GM11168 (cell line): ENCODE results near the gene DNM1.

Experiments used
- in situ Hi-C: fragments of 300-500 bp; cut with MboI; formaldehyde crosslinking; loops from one replicate; pipeline ENCODE4 v1.12.0; 2022; ENCODE audit warnings: low sequenced_read_pairs; ENCODE audit not compliant: unreplicated experiment

DNM1 gene

GRCh38 chr9:128203024-128203706, at the start of gene DNM1:
DNM1 (plus strand) TSS chr9:128203379; CDS start chr9:128203471, 92 bp downstream.
- in situ Hi-C loops: no loop called here

- in situ Hi-C loops: no loop called here
Observed at GRCh38 chr9:128153947-128154695, 49.1 kb upstream of the DNM1 start.

GRCh38 chr9:128155736-128156500, 47.3 kb upstream of the DNM1 start:
- in situ Hi-C loops: no loop called here

GRCh38 chr9:128159522-128159783, 43.7 kb upstream of the DNM1 start:
- in situ Hi-C loops: no loop called here

- in situ Hi-C loops: no loop called here
Observed at GRCh38 chr9:128159784-128160602, 43.2 kb upstream of the DNM1 start, which contains the start of gene BBLN. BBLN (plus strand) TSS chr9:128160265; CDS start chr9:128160408, 143 bp downstream.

GRCh38 chr9:128160603-128160987, 42.6 kb upstream of the DNM1 start:
- in situ Hi-C loops: no loop called here

GRCh38 chr9:128161215-128161902, 41.8 kb upstream of the DNM1 start:
- in situ Hi-C loops: no loop called here

- in situ Hi-C loops: no loop called here
Observed at GRCh38 chr9:128162215-128163026, 40.8 kb upstream of the DNM1 start.

GRCh38 chr9:128163027-128163515, 40.1 kb upstream of the DNM1 start:
- in situ Hi-C loops: no loop called here

- in situ Hi-C loops: no loop called here
Observed at GRCh38 chr9:128163523-128164306, 39.5 kb upstream of the DNM1 start.

GRCh38 chr9:128164307-128164885, 38.8 kb upstream of the DNM1 start:
- in situ Hi-C loops: no loop called here

GRCh38 chr9:128166169-128166568, 37.0 kb upstream of the DNM1 start:
- in situ Hi-C loops: no loop called here

- in situ Hi-C loops: no loop called here
Observed at GRCh38 chr9:128167209-128167608, 36.0 kb upstream of the DNM1 start.

- in situ Hi-C loops: no loop called here
Observed at GRCh38 chr9:128168731-128169308, 34.4 kb upstream of the DNM1 start.

- in situ Hi-C loops: no loop called here
Observed at GRCh38 chr9:128169492-128169891, 33.7 kb upstream of the DNM1 start.

GRCh38 chr9:128169925-128170324, 33.3 kb upstream of the DNM1 start:
- in situ Hi-C loops: no loop called here

GRCh38 chr9:128174062-128174461, 29.1 kb upstream of the DNM1 start:
- in situ Hi-C loops: no loop called here
